DMS53 treated with DMSO at 0.1 percent for 48 hours (cell line): ENCODE data around the gene NFKB1.
"Not testable (repeated sequence)": the region's sequence is repeated elsewhere in the genome, so short reads cannot be mapped to it uniquely, and the experiment has no call there.

ENCODE experiments used
- DNase-seq: peaks from one replicate; lab custom pipeline; 2025; ENCODE audit not compliant: unreplicated experiment; lab: John Stamatoyannopoulos, UW

Gene NFKB1

DNA sequence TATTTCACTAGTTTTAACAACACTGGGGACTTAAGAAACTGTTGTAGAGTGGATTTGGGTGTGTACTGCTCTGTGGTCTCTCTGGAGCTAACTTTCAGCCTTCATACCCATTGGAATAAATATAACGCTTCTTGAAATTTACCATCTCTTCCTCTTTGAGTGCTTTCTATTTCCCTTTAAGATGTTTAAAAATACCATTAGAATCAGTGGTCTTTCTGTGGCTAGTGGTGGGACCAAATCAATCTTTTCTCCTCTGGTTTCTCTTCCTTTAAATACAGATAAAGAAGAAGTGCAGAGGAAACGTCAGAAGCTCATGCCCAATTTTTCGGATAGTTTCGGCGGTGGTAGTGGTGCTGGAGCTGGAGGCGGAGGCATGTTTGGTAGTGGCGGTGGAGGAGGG, 92.0 kb downstream of the NFKB1 start:
- DNase-seq = no peak

DNA sequence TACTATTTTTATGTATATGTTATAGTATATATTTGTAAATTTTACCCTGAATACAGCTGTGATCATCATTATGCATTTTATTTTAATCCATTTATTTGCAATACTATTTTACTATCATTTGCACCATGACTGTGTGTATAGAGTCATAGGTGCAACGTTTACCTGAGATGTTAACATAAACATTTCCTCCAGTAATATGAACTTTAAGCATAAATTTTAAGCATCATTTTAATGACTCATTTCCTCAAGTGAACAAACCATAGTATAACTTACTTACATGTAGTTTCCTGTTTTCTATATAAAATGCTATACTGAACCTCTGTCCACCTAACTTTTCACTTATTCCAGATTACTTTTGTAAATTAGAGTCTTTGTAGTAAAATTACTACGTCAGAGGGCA, 92.8 kb downstream of the NFKB1 start:
- DNase-seq = no peak

DNA sequence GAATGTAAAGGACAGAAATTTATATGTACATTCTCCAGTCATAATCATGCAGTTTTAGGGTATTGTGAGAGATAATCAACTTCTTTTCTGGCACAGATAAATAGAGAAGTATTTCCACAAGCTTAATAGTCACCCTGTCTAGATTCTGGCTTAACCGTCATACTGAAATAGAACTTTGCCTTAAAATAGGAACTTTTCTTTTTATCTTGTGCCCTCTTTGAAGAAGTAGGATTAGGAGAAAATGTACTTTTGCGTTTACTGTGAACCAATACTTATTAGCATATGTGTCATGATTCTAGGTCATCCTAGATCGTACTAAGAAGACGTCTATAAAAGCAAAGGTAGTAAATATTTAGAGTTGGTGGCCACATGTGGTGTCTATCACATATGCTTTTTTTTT, 95.4 kb downstream of the NFKB1 start:
- no peak for DNase-seq

DNA sequence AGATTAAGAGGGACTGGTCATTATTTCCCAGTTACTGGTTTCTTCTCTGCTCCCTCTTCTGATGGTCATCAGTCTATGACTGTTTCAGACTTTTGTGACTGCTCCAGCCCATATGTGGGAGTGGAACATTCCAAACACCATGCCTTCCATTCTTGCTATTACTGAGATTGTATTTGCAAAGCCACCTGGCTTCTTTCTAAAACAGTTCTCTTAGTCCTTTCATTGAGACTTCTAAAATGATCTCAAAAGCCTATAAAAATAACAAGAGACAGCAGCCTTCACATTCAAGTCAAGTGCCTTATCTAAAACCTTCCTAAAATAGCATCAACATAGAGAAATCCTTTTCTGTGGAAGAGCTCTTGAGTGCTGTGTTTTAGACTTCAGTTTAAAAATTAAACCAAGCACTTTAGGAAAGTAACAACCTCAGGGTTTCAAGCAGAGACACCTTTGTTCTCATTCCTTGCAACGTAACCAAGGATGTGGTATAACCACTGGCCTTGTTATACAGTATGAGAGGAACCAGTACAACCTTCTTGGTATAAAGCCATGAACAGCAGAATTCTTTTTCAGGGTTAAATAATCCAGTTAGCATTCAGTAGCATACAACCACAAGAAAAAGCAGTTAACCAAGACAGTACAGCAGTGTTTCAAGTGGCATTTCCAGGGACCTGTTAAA, 97.1 kb downstream of the NFKB1 start:
- no peak for DNase-seq

- DNase-seq = no peak
These were observed 97.7 kb downstream of the NFKB1 start for GRCh38 chr4:102598762-102599374.

GRCh38 chr4:102599455-102599854, 98.3 kb downstream of the NFKB1 start:
- no peak for DNase-seq

DNA sequence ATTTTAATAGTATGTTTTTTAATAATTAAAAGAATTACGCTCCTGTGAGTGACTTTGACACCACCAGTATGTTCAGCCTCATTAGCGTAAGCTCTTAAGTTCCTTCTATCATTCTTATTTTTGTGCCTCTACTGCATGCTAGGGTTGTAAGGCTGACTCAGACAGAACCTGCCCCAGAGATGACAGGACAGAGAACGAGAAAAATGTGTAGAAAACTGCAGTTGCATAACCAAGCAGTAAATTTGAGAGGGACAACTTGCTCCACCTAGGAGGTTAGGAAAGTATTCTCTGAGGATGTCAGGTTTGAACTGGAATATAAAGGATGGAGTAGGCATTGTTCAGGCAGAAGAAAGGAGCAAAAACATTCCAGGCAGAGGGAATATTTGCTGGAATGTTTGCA, 98.7 kb downstream of the NFKB1 start:
- DNase-seq = no peak

GRCh38 chr4:102600689-102601088, 99.5 kb downstream of the NFKB1 start:
- DNase-seq = no peak

- no peak for DNase-seq
These were observed 100.5 kb downstream of the NFKB1 start for GRCh38 chr4:102601586-102602227.

DNA sequence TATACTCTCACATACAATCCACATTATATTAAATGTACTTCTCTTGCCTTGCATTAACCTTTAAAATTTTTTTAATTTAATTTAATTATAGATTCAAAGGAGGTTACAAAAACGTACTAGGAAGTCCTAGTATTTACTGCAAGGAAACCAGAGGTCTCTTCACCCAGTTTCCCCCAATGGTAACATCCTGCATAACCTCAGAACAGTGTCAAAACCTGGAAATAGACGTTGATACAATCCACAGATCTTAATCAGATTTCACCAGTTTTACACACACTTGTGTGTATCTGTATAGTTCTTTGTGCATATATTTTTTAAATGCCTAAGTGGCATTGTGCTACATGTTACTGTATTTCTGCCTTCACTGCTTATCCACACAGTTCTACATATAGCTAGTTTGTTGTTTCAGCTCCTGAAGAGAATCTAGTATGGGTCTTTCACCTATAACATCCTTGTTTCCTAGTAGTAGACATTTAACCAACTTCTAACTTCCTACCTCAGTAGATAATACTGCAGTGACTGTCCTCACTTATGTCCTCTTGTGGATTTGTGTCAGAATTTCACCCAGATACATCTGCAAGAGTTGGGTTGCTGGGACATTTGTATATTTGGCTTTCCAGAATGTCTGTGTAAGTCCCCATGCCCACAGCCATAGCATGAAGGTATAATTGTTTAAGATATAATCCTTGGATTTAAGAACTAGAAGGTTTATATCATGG, 103.2 kb downstream of the NFKB1 start:
- DNase-seq = no peak

- DNase-seq = no peak
These were observed 105.1 kb downstream of the NFKB1 start for GRCh38 chr4:102606261-102606660.

- peak; percentile 67 for DNase-seq
These were observed 105.8 kb downstream of the NFKB1 start for GRCh38 chr4:102606846-102607450.

DNA sequence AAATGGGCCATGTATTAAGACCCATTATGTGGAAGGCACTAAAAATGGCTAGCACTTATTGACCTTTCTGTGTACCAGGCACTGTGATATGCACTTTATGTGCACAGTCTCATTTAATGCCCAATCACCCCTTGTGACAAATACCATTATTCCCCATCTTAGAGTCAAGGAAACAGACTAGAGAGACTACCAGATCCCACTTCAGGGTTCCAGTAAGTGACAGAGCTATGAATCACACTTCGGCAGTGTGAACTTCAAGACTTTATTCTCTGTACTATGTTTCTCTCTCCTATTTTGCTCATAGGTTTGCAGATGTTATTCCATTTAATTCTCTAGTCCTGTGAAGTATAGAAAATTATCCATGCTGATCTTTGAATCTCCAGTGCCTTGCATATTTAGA, 107.0 kb downstream of the NFKB1 start:
- no peak for DNase-seq

DNA sequence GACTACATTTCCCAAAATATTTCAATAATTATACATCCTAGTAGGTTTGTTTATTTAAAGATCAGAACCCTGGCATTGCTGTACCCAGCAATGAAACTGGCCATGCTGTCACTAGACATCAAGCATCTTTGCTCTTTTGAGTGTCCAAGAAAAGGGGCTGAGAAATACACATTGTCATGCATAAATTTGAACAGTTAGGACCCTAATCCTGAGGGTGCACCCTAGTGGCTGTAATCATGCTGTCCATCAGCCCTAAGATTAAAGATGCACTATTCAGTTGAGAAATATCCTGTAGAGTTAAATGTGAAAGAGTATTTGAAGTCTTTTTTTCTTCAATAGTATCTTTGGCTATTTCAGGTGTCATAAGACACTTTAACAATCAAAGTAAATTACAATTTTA, 108.8 kb downstream of the NFKB1 start:
- no peak for DNase-seq

DNA sequence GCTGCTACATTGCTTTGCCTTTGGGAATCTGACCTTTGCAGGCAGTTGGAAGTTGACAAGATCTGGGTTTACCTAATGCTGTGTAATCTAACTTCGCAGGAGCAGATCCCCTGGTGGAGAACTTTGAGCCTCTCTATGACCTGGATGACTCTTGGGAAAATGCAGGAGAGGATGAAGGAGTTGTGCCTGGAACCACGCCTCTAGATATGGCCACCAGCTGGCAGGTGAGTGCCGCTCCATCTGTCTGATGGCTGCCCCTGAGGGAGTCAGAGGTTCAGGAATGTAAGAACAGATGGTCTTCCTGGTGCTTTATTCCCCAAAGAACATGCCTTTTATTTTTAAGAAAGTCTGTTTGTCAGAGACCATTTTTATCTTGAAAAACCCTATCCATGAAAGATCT, 109.3 kb downstream of the NFKB1 start:
- DNase-seq = no peak

DNA sequence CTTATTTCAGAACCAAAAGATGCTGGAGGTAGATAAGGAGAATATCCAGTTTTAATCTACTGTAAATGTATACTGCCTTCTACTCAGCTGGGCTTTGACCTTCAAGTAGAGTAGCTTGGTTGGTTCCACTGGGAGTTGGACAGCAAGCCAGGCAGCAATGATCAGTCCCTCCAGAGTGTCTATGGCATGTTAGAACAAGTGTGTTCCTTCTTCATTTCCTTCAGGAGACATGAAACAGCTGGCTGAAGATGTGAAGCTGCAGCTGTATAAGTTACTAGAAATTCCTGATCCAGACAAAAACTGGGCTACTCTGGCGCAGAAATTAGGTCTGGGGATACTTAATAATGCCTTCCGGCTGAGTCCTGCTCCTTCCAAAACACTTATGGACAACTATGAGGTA, 111.1 kb downstream of the NFKB1 start:
- DNase-seq = no peak

DNA sequence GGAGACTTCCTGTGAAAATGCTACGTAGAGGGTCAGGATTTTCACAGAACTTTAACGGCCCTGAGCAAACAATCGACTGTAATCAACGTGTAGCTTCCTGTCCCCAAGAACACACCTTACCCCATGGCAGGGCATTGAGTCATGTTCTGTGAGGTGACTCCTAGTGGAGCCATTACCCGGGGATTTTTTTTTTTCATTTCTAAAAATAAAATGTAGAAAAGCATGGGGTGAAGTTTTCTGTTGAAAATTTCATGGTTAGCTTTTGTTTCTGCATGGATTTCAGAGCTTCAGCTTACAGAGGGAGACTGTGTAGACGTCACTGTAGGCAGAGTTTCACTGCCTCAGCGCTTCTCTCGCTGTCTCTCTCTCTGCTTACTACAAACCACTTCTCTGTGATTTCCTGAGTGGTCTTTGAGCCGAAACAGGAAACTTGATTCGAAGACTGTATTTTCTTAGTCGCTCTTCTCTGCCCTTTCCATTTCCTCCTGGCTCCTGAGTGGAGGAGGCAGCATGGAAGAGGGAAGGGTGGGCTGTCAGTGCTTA, 111.7 kb downstream of the NFKB1 start:
- no peak for DNase-seq

DNA sequence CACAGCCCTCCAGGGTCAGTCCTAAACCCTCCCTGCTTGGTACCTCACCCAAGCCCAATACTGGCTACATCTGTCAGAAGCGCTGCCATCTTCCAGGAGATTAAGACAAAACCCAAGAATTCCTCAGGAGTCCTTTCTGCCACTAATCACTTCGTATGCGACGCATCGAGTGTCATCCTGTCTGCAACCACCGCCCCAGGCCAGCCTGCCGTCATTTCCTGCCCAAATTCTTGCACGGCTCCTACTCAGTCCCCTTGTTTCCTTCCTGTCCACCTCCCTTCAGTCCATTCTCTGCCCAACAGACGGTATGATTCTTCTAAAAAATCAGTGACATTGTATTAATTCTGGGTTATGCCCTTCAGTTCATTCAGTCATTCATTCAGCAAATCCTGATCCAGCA, 113.6 kb downstream of the NFKB1 start:
- DNase-seq = no peak

GRCh38 chr4:102616636-102617035, 115.5 kb downstream of the NFKB1 start:
- peak; percentile 70 for DNase-seq

DNA sequence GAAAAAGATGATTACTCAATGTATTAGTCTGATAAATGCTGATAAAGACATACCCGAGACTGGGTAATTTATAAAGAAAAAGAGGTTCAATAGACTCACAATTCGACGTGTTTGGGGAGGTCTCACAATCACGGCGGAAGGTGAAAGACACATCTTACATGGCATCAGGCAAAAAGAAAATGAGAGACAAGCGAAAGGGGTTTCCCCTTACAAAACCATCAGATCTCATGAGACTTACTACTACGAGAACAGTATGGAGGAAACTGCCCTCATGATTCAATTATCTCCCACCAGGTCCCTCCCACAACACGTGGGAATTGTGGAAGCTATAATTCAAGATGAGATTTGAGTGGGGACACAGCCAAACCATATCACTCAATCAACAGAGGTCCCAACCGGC, 117.9 kb downstream of the NFKB1 start:
- DNase-seq = not testable (repeated sequence)
